ENCODE data around the gene AOPEP.

AOPEP gene

DNA sequence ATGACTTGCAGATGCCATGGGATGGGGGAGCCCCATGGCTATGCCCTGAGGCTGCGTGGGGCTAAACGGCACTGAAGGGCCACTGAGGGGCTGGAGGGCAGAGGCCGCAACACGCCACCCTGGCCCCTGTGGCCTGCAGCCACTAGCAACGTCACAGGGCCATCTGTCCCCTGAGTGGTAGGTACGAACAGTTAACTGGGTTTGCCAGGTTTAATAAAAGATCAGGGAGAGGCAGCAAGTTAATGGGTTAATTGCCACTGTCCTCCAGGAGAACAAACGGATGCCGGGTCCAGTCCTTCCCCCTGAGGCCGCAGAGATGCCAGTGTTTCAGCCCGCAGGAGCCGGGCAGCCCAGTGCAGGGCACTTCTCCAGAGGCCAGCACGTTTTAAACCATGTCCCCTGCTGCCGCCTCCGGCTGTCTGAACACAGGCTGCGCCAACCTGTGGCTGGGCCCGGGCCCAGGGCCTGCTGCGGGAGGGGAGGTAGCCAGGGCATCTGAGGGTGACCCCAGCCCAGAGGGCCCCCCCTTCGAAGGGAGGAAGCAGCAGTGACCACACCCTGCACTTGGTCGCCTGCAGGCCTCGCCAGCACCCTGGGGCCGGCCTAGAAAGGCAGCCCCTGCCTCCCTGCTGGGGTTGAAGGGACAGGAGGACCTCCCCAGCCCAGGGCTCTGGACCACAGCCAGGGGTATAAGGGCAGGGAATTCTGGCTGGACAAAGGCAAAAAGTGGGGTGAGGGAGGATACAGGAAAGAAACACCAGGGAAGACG is 363.7 kb downstream of the AOPEP start:
- DNase-seq, result no peak

DNA sequence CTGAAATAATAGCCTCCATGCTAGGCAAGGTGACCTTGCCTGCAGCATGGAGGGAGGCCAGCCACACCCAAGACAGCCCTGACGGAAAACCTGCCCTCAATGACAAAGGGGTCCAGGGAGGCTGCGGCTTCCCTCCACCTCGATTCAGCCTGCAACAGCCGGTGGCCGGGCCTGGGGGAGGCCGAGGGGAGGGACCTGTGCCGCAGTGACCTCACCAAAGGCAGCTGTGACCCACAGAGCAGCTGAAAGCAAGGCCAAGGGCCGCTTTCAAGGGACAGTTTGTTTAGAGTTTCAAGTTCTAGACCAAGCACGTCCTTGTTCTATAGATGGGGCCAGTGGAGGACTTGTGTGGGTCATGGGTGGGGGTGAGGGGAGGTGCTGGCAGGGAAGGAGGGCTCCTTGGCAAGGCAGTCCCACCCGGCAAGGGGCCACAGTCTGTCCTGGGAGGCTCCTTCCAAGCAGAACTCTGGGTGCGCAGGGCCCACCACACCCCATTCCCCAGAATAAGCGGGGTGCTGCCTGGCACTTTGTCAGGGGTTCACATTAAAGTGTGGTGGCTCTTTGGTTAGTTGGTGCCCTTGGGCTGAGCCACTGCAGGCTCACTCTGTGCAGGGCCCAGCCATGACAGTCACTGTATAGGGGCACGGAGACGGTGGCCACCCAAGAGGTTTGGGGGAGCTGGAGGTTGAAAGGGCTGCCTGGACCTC is 364.5 kb downstream of the AOPEP start:
- no peak for DNase-seq

DNA sequence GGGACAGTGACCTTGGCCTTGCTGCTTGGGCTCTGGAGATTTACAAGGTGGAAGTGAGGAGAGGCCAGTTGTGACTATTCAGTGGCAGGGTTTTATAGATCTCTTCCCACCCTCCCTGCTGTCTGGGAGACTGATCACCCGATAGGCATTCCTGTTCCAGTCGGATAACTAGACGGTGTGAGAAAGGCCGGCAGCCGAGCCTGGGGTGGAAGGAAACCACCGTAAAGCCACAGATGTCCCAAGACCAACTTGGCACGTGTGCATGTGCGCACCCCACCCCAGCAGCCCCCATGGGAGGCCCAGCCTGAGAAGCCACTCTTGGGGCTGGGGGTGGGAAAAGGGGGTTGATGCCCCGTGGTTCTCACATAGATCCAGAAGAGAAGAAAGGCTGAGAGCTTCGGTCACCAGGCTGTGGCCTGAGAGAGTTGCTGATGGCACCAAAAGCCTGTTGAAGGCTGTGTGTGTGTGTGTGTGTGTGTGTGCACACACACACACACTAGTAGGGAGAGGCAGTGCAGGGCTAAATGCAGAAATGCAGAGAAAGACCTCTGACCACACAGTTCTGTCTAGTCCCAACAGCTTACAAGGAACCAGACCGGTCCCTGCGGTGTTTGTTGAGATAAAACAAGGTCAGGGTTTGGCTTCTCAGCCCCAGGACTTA is 365.2 kb downstream of the AOPEP start:
- no peak for DNase-seq

DNA sequence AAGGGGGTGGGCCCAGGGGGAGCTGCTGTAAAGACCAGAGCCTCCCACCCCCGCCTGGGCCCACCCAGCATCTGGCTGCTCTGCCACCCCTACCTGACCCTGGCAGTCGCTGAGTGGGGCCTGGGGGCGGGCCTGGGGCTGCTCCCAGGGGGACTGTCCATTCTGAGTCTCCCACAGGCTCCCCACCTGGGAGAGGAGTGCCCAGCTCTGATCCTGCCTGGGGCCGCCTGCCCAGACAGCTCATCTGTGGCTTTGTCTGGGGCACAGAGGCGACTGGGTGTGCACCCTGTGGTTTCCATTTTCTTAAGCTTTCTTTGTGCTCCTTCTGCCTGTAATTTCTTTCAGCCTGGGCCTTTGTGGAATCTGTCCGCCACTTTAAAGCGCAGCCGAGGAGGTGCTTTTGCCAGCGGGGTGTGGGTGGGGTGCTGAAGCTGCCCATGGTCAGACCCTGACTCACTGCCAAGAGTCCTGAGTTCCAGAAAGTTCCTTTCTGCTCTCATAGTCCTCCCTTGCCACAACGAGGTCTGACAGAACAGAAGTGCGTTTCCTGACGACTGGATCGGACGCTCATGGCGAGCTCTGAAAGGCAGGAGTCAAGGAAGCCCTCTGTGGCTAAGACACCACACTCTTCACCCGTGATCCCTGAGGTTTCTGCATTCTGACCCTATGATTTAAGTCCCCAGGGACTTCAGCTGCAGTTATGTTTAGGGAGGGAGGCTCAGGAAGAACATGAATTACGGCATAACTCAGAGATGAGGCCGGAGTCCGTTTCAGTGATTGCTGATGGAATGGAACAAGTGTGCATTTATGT is 366.0 kb downstream of the AOPEP start:
- no peak for DNase-seq

DNA sequence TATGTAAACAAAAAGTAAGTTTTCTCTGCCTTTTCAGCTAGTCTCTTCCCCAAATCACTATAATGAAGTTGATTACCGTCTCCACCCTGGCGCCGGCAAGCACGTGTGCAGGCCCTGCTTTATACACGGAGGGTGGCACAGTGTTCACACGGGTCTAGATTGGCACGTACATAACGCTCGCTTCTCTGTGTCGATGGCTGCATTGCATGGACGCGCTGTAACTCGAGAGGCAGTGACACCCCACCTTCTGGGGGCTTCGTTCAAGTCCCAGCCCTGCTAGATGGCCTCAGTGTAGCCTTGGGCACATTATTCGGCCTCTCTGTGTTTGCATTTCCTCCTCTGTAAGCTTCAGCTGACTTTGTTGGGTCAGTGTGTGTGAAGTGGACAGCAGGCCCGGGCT is 367.1 kb downstream of the AOPEP start:
- DNase-seq, result no peak

DNA sequence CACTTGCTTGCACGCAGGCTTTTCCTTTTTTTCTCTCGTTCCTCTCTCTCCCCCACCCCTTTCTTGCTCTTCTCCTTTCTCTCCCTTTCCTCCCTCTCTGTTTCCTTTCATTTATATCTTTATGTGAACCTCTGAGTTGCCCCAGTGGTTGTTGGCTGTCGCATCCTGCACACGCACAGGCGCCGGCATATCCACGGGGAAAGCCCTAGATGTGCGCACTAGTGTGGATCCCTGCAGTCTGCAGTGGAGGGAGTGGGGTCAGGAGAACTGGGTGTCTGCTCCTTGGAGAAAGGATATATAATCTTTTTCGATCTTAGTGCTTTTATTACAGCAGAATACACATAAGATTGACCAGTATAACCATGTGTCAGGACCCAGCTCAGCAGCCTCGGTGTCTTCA is 367.5 kb downstream of the AOPEP start:
- no peak for DNase-seq

DNA sequence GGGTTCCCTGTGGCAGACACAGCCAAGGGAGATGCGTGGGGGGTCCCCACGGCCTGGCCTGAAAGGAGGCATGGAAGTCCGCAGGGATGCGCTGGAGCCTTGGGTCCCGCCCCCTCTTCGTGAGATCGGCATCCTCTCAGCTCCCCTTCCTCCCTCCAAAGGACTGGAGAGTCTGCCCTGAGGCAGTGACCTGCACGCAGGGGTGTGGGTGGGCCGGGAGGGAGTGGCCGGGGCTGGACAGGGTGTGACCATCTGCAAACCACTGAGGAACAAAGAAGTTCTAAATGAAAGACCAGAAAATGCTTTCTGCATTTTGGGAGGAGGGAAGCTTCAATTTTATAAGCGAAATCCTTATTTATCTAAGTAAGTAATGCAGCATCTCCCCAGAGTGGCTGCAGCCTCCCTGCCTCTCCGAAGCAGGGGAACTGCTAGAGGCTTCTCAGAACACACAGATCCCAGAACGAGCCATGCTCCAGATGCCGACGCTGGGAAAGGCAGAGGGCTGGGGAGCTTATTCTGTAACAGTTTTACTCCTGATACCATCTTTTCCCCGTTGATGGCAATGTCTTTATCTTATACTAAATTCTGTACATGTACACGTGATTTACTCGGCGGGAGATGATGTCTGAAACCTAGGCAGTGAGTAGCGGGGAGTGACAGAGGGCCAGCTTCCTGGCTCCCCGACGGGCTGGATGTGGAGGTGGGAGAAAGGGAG is 369.3 kb downstream of the AOPEP start:
- DNase-seq, result no peak

DNA sequence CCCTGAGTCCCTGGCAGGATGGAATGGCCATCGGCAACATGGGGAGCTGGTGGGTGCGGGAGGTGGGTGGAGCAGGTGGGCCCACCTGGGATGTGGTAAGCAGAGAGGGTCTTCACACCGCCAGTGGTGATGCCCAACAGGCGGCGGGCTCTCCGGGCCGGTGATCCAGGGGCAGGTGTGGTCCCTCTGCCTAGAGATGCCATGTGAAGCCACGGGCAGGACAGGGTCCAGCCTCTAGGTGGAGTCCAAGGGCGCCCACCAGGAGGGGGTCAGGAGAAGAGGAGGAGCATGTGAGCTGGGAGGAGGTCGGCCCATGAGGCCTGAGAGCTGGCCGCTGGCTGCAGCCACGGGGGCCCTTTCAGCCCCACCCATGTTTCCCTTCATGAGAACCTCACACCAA is 369.9 kb downstream of the AOPEP start:
- DNase-seq, result no peak

DNA sequence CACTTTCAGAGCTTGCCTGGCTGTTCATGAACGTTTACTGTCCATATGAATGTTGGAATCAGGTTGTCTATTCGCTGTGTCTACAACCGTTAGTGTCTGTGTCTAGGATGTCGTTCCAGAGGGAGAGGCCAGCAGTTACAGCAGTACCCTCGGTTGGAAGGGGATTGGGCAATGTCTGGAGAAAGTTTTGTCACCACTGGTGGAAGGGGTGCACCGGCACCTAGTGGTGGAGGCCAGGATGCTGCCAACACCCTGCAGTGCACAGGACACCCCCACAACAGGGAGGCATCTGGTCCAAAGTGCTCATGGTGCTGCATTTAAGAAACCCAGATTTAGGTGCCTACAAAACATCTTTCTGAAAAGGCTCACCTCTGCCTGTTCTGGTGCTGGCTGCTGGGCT is 370.3 kb downstream of the AOPEP start:
- DNase-seq, result no peak

DNA sequence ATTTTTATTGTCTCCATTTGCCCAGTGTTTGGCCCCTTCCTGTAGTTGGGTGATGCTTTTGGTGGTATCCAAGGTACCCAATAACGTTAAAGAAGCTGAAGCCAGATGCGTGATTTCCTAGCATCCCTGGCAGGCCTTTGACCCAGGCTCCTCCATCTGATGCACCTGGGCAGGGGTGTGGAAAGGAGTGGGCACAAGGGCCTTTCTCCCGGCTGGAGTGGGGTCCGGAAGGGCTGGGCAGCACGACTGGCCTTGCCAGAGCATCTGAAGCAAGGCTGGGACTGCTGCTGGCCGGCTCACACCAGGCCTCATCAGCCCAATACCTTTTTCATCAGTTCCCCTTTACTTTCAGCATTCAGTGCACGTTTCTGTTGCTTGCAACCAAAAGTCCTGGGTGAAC is 370.8 kb downstream of the AOPEP start:
- no peak for DNase-seq

DNA sequence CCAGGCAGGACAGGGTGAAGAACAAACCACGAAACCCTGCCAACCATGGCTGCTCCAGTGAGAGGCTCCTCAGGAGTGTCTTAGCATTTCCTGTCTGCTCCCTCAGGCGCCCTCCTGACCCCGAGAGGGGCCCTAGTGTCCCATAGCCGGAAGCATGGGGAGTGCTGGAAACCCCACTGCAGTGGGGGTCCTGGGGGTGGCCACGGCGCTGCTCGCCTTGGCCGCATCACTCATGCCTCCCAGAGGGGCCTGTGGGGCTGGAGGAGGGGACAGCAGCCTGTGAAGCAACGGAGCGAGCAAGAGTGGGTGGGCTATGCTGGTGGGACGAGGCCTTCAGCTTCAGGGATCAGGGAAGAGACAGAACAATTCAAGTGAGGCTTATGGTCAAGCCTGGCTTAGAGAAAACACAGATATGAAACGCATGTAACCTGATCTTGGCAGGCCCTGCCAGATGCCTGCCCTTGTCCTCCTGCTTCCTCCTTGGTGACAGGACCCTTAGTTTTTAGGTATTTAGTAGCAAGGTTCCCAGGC is 372.0 kb downstream of the AOPEP start:
- DNase-seq, result no peak

DNA sequence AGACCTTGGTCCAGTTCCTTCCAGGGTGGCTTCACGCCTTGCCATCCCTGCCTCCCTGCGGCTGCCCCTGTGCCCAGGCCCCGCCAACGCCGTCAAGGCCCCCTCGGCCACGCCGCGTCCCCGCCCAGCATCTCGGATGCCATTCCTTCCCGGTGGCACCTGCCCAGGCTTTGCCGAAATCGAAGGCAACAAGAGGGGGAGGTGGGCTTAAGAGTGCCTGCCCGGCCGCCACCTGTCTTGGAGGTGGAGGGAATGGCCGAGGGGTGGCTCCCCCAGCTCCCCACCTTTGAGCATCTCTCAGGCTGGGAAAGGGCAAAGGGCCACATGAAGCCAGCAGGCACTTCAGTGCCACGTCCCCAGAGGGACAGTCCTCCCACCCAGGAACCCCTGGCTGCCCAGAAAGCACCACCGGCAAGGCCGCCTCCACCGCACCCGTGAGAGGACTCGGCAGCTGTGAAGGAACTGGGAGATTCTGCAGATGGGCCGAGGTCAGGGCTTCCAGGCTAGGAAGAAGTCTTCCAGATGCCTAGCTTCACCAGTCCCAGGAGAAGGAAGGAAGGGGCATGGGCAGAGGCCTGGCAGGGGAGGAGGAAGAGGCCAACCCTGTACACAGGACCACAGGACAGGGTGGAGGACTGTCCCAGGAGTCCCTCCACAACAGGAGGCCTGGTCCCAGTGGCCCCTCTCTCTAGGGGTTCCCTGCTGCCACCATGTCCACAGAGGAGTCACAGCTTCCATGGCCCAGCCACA is 373.0 kb downstream of the AOPEP start:
- DNase-seq, result no peak

DNA sequence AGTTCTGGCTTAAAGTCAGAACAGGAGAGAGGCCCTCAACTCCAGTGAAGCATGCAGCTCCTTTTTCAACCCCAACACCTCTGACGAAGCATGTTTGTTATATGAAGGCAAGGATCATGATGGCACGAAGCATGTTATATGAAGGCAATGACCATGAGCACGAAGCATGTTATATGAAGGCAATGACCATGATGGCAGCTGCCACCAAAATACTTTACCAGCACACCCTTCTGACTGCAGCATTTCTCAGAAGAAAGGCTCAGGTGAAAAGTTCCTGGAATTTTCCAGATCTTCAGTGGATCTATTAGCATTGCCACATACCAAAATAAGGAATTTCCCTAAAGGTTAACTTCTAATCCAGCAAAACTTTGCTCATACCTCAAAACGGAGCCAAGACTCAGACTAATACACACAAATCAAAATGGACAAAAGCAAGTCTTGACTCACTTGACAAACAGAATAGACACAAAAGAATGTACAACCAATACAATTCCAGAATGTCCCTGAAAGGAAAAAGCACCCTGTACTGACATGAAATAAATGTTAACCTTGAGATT is 373.6 kb downstream of the AOPEP start:
- DNase-seq, result no peak

DNA sequence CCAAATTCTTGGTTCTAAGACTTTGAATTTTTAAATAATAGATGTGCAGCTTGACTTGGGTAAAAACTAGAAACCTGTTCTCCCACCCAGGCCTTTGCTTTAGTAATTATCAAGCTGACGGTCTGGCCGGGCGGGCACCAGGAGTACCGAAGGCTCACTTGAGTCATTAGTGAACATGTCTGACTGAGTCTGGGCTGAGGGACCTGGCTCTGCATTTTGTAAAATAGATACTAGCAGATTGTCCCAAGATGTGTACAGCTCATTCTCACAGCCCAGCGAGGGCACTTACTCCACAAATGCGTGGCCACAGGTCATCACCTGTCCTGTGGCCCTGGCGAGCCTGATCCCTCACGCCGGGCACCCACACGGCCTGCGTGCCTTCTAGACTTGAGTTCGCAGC is 374.8 kb downstream of the AOPEP start:
- no peak for DNase-seq

DNA sequence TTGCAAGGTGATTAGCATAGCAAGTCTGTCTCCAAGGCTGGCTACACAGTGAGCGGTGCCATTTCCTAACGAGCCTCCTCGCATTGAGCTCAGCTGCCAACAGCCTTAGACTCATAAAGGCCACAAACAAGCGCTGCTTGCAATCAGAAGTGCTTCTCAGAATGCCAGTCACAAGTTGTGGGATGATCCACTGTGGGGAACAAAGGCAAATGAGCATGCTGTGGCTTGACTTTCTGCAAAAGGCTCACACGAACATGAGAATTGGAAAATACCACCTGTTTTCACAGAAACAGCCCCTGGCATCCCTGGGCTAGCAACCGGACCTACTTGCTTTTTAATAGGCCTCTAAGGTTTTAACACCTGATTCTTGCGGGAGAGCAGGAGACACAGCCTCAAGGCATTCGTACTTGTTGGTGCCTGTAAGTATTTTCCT is 375.5 kb downstream of the AOPEP start:
- peak; percentile 32 for DNase-seq

DNA sequence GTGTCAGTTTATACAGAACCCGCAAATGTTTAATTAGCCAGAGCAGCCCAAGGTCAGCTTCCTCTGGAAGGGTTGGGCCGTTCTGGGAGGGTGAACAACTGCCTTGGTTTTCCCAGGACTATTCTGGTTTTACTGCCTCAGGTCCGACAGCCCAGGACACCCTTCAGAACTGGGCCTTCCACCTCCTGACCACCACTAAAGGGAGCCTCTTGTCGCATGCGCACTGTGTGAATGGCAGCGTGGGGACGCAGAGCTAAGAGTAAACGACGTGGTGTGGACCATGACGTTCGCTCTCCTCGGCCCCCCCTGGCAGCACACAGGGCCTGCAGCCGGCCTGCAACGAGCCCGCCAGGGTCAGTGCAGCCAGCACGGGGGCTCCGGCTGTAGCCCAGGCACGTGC is 376.1 kb downstream of the AOPEP start:
- no peak for DNase-seq

DNA sequence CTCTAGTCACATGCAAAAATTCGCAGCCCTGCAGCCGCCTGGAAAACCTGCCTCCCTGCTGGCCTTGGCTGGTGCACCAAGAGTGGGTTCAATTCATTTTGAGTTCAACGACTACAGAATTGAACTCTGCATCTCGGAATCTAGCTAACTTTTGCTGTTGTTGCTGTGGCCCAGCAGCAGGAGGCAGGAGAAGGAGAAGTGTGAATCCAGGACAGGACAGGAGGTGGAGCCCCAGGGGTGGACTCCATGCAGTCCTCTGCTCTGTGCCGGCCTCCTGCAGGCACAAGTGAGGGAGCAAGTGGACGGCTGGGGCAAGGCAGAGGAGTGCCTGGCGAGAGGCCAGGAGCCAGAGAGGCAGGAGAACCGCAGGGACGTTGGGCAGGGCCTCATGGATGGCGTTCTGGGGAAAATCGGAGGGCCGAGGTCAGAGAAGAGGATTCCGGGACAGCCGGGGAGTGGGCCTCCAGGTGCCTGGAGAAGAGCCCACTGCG is 376.8 kb downstream of the AOPEP start:
- DNase-seq, result no peak

DNA sequence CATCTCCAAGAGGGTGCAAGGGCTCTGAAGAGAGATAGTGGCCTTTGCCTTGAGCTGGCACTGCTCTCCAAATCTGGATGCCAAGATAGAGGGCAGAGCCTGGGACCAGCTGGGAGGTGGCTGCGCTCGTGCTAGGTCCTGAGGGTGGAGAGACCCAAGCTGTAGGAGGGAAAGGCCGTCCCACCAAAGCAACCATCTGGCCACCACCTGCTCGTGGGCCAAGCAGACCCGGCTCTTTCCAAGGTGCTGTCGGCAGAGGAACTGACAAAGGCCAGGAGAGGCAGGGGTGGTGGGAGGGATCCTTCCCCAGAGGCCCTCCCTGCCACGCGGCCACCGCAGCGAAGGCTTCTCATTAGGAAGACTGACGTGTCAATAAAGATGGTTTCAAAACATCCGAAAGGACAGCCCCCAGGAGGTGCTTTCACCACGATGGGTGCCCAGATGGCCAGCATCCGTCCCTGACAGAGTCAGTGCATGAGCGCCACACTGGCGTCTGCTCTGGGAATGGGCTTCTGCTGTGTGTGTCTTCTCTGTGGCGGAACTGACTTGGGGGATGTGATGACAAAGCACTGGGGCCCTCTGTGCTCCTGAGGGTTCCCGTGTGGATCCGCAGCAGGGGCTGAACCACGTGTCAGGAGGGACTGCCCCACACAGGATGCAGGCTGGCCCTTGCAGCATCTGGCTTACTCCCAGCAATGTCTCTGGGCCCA is 377.5 kb downstream of the AOPEP start:
- DNase-seq, result peak; percentile 50

DNA sequence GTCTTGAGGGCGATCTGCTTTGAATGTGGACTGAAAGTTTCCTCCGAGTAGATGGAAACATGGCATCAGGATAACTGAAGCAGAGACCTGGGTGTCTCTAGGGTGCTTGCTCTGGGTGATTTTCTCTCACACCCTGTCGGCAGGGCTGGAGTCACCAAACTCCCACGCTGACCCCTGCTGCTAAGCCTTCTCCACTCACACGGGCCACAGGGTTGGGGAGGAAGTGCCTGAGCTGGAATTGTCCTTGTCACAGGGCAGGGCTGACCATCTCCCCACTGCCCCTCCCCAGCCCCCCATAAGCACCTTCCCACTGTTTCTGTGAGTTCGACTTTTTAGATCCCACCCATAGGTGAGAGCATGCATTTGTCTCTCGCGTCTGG is 378.1 kb downstream of the AOPEP start:
- DNase-seq, result no peak

DNA sequence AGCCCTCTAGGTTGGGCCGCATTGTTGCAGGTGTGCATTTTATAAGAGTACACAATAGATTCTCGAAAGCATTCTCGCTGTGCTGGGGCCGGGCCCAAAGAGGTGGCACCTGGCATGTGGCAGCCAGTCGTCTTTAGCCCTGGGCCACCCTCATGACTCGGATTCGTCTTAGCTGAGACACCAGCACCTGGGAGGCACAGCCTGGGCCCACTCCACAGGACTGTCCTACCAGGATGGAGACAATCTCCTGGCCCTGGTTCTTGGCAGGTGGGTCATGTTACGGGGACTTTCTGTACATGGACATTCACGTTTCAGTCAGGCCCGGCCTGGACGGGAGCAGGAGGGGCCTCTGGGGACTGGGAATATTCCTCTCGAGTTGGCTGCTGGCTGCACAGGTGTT is 378.5 kb downstream of the AOPEP start:
- no peak for DNase-seq

All from NCI-H1694 (cell line).